Common myeloid progenitor, CD34-positive (primary cell): ENCODE results near the gene FGF3.

ENCODE experiments used
- CTCF ChIA-PET: fragments of 350-600 bp; sonication (Branson Sonifier 250); formaldehyde crosslinking; loops from one replicate; lab custom pipeline; 2021; ENCODE audit warnings: antibody characterized with exemption; lab: Charles Lee
- POLR2A ChIA-PET: fragments of 350-600 bp; sonication (Branson Sonifier 250); formaldehyde crosslinking; loops from one replicate; lab custom pipeline; 2021; ENCODE audit warnings: antibody characterized with exemption; lab: Charles Lee
- DNase-seq, 3 donors: peaks; one replicate each; pipeline versions ENCODE4 v3.0.0 to v3.0.0-alpha.2; 2013
- H3K27ac ChIP-seq, 2 experiments: 1 replicate in 1 of 2; 2 replicates in 1 of 2; pipeline ENCODE4 v1.7.0; 2013; ENCODE audit warnings: inconsistent platforms in 2 of 2, low read length in 2 of 2, mild to moderate bottlenecking in 2 of 2, low read depth in 1 of 2, moderate library complexity in 1 of 2; ENCODE audit not compliant: severe bottlenecking in 2 of 2, insufficient read depth in 1 of 2, poor library complexity in 1 of 2
- H3K27me3 ChIP-seq, 5 experiments: replicated peaks in 2 of 5; 1 replicate in 3 of 5; 2 replicates in 2 of 5; pipeline versions ENCODE4 v1.6.1 to v1.7.0; 2013; ENCODE audit warnings: low read length in 4 of 5, mild to moderate bottlenecking in 2 of 5, moderate library complexity in 2 of 5, inconsistent platforms in 1 of 5; ENCODE audit not compliant: insufficient read depth in 5 of 5, control insufficient read depth in 4 of 5
- H3K36me3 ChIP-seq, 4 experiments: 1 replicate in 2 of 4; 2 replicates in 2 of 4; pipeline versions ENCODE4 v1.6.1 to v1.7.0; 2013; ENCODE audit warnings: low read length in 3 of 4, control low read depth in 1 of 4, mild to moderate bottlenecking in 1 of 4; ENCODE audit not compliant: control insufficient read depth in 4 of 4, insufficient read depth in 4 of 4
- H3K4me1 ChIP-seq, 4 experiments: 1 replicate in 3 of 4; 2 replicates in 1 of 4; pipeline versions ENCODE4 v1.6.1 to v1.7.1; 2013; ENCODE audit warnings: low read length in 3 of 4, mild to moderate bottlenecking in 3 of 4, control low read depth in 1 of 4, inconsistent platforms in 1 of 4, moderate library complexity in 1 of 4; ENCODE audit not compliant: control insufficient read depth in 4 of 4, insufficient read depth in 4 of 4; ENCODE audit errors: control extremely low read depth in 1 of 4
- H3K4me3 ChIP-seq, 7 experiments: 1 replicate in 4 of 7; 2 replicates in 3 of 7; pipeline versions ENCODE4 v1.5.1 to v1.7.0; 2013; ENCODE audit warnings: mild to moderate bottlenecking in 7 of 7, low read length in 6 of 7, moderate library complexity in 6 of 7, inconsistent platforms in 2 of 7, low read depth in 2 of 7, control low read depth in 1 of 7; ENCODE audit not compliant: insufficient read depth in 4 of 7, control insufficient read depth in 1 of 7; ENCODE audit errors: extremely low read depth in 1 of 7
- H3K9me3 ChIP-seq, 5 experiments: 1 replicate in 4 of 5; 2 replicates in 1 of 5; pipeline versions ENCODE4 v1.6.1 to v1.7.1; 2013; ENCODE audit warnings: low read length in 4 of 5, mild to moderate bottlenecking in 2 of 5, inconsistent platforms in 1 of 5, low read depth in 1 of 5, moderate library complexity in 1 of 5; ENCODE audit not compliant: control insufficient read depth in 4 of 5, insufficient read depth in 2 of 5; ENCODE audit errors: control extremely low read depth in 1 of 5
- WGBS: methylation state at CpG from one replicate; pipeline ENCODE4 v1.1.5; 2013; ENCODE audit not compliant: insufficient coverage; 5-methylcytosine and 5-hydroxymethylcytosine counted together

Gene FGF3

GRCh38 chr11:69864686-69865661 is 45.8 kb upstream of the FGF3 start:
- POLR2A ChIA-PET = no interaction called here
- peaks cover 2 to 78% (median 18%) of the 10 kb centered on the region in 5 experiments for H3K27me3 ChIP-seq

GRCh38 chr11:69863544-69864200 is 44.5 kb upstream of the FGF3 start:
- Histone ChIP-seq H3K9me3 (no peaks in the 10 kb centered on the region), H3K4me1 (no peaks in the 10 kb centered on the region), H3K27me3 (peaks cover 3 to 80% (median 18%) of the 10 kb centered on the region in 5 experiments), H3K36me3 (no peaks in the 10 kb centered on the region), H3K27ac (no peak overlapping the region), H3K4me3 (no peak overlapping the region)
- CTCF ChIA-PET = interaction anchor here (2.4 kb wide), 1 partner anchor 18 kb away, joined by 5 read pairs; no protein-coding TSS in a partner anchor
- WGBS = 96% methylated on average over 12 of the region's 17 CpGs
- DNase-seq = no peak
- POLR2A ChIA-PET = no interaction called here

More at GRCh38 chr11:69864686-69865661, 45.8 kb upstream of the FGF3 start:
- CTCF ChIA-PET = no interaction called here
- H3K9me3 ChIP-seq = no peaks in the 10 kb centered on the region
- no peak for DNase-seq
- WGBS = 85% methylated on average over 21 of the region's 27 CpGs
- no peaks in the 10 kb centered on the region for H3K4me1 ChIP-seq
- H3K4me3 ChIP-seq = no peak overlapping the region
- H3K36me3 ChIP-seq = no peaks in the 10 kb centered on the region
- no peak overlapping the region for H3K27ac ChIP-seq

- DNase-seq = no peak
Observed at GRCh38 chr11:69862797-69863543, 43.8 kb upstream of the FGF3 start.

DNA sequence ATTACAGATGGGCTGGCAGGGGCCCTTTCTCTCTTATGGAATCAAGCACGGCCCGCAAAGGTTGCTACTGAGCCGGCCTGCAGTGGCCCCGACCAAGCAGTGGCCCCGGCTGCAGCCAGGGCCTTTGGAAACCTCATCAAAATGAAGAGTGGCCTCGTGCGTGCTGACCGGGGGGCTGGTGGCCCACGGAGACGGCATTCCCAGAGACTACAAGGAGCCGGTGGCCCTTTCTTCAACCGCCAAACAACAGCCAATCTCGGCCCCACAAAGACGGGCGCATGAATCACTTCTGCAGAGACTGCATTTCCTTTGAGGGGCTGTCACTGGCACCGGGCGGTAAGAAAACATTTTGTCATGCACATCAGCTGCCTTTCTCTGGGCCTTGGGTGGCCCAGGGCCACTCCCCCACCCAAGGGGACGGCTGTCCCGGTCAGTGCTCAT is 43.1 kb upstream of the FGF3 start:
- Histone ChIP-seq H3K4me1 (no peaks in the 10 kb centered on the region), H3K27ac (no peak overlapping the region), H3K27me3 (peaks cover 3 to 78% (median 16%) of the 10 kb centered on the region in 5 experiments), H3K4me3 (no peak overlapping the region), H3K36me3 (no peaks in the 10 kb centered on the region), H3K9me3 (no peaks in the 10 kb centered on the region)
- WGBS = 39% methylated on average over 16 of the region's 19 CpGs
- ChIA-PET POLR2A (no interaction called here), CTCF (interaction anchor here (2.4 kb wide), 1 partner anchor 19 kb away, joined by 5 read pairs; no protein-coding TSS in a partner anchor)
- DNase-seq = no peak

More at GRCh38 chr11:69862797-69863543, 43.8 kb upstream of the FGF3 start:
- ChIA-PET POLR2A (no interaction called here), CTCF (interaction anchor here (2.4 kb wide), 1 partner anchor 18 kb away, joined by 5 read pairs; no protein-coding TSS in a partner anchor)
- Histone ChIP-seq H3K4me1 (no peaks in the 10 kb centered on the region), H3K27me3 (peaks cover 3 to 80% (median 18%) of the 10 kb centered on the region in 5 experiments), H3K36me3 (no peaks in the 10 kb centered on the region), H3K9me3 (no peaks in the 10 kb centered on the region), H3K4me3 (no peak overlapping the region), H3K27ac (no peak overlapping the region)
- WGBS = 94% methylated on average over 9 of the region's 12 CpGs

DNA sequence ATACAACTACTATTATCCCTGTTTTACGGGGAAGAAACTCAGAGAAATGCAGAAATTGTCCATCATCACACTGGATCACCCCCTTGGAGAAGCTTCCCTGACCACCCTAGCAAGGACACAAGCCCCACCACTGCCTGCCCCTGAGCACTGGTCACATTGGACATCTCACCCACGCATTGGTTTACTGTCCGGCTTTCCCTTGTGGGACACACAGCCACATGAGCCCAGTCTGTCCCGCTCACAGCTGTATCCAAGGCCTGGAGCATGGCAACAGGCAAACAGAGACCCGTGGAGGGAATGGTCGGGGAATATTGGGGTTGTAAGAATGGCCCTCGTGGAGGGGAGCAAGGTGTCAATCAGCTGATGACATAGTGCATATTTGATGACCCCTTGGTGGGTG is 42.7 kb upstream of the FGF3 start:
- peaks cover 3 to 78% (median 14%) of the 10 kb centered on the region in 5 experiments for H3K27me3 ChIP-seq
- H3K36me3 ChIP-seq = no peaks in the 10 kb centered on the region
- no peaks in the 10 kb centered on the region for H3K4me1 ChIP-seq
- 87% methylated on average over 6 of the region's 7 CpGs for WGBS
- DNase-seq = no peak
- no peaks in the 10 kb centered on the region for H3K9me3 ChIP-seq
- ChIA-PET CTCF (interaction anchor here (2.4 kb wide), 1 partner anchor 20 kb away, joined by 5 read pairs; no protein-coding TSS in a partner anchor), POLR2A (no interaction called here)
- H3K4me3 ChIP-seq = no peak overlapping the region
- H3K27ac ChIP-seq = no peak overlapping the region

- H3K4me3 ChIP-seq = no peak overlapping the region
- no peaks in the 10 kb centered on the region for H3K36me3 ChIP-seq
- H3K9me3 ChIP-seq = no peaks in the 10 kb centered on the region
- no peak for DNase-seq
- no peak overlapping the region for H3K27ac ChIP-seq
- WGBS = 78% methylated on average over 8 of the region's 9 CpGs
- ChIA-PET CTCF (interaction anchor here (2.4 kb wide), 1 partner anchor 21 kb away, joined by 5 read pairs; no protein-coding TSS in a partner anchor), POLR2A (no interaction called here)
- no peaks in the 10 kb centered on the region for H3K4me1 ChIP-seq
- peaks cover 6 to 79% (median 11%) of the 10 kb centered on the region in 5 experiments for H3K27me3 ChIP-seq
Observed at GRCh38 chr11:69860796-69861445, 41.7 kb upstream of the FGF3 start.
